CD1c-positive myeloid dendritic cell (primary cell): ENCODE data around the gene NAA60.

Experiments
- DNase-seq: peaks from one replicate; pipeline ENCODE4 v3.0.0-alpha.2; 2016; ENCODE audit errors: extremely low spot score

The NAA60 gene

DNA sequence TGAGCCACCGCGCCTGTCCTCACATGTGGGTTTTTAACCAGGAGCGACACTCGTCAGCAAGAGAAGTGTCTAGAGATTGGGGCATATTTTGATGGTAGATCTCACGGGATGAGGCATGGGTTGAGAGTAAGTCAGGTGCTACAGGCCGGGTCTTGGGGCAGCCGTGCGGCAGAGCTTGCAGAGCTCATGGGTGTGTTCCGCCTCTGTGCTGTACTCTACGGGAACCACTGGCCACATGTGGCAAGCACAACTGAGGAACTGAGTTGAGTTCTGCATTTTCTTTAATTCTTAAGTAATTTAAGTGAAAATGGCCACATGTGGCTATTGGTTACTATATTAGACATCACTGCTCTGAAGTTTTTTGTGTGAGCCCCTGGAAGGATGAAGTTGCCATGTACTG, 66.9 kb downstream of the NAA60 start:
- DNase-seq: no peak

DNA sequence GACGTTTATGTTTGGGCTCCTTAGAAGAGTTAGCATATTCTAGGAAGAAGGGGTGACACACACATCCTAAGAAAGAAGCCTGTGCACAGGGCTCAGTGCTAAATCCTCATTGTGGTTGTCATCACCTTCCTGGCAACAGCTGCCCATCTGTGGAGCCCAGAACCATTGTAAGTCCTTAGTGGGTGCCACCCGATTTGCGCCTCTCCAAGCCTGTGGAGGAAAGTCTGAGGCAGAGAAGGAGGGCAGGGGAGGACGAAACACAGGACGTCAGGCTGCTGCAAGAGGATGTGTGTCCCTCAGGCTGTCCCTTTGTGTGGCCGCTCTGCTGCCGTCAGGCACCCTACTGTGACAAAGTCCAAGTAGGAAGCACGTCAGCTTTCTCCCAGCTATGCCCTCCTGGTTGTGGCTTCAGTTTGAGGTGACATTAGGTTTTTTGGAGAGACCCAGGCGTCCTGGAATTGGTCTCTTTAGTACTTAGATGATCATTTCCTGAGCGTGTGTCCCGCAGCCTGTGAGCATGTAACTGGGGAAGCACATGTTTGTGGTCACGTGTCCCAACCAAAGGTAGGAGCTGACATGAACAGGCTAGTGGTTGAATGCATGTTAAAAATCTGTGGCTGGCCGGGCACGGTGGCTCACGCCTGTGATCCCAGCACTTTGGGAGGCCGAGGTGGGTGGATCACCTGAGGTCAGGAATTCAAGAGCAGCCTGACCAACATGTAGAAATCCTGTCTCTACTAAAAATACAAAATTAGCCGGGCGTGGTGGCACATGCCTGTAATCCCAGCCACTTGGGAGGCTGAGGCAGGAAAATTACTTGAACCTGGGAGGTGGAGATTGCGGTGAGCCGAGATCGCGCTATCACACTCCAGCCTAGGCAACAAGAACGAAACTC, 68.1 kb downstream of the NAA60 start:
- no peak for DNase-seq

DNA sequence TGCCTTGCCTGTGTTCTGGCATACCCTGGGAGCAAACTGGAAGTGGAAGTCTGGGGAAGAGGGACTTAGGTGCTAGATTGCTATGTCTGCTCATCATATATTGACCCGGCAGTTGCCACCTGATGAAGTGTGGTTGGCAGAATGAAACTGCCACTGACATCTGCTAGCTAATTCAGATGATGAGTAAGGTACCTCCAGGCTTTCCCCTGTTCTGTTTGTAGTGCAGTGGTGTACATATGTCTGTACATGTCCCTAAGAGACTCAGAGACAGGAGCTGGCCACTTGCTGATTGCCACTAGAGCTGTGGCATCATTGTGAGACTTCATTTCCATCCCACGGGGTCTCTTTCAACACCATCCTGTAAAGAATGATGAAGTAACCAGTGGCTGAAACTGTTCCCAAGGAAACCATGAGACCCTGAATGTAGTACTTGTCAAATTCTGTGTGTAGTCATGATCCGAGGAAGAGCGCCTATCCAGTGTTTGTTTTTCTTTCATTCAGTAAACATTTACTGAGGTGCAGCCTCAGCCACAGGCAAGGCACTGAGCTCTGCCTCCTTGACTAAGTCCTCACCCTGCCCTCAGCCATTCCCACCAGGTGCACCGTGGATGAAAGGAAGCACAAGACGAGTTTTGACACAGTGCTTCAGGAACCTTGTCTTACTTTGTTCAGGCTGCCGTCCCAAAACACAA, 70.6 kb downstream of the NAA60 start:
- no peak for DNase-seq

DNA sequence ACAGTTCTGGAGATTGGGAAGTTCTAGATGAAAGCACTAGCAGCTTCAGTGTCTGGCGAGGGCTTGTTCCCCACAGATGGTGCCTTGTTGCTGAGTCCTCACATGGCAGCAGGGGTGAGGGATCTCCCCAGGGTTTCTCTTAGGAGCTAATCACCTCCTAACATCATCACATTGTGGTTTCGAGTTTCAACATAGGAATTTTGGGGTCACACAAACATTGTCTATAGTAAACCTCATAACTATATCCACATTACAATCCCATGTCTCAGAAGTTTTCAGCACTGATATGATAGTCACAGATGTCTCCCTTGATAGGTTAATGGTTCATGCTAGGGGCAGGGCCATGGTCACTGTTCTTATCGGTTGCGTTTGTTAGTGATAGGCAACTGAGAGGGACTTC, 71.1 kb downstream of the NAA60 start:
- no peak for DNase-seq

DNA sequence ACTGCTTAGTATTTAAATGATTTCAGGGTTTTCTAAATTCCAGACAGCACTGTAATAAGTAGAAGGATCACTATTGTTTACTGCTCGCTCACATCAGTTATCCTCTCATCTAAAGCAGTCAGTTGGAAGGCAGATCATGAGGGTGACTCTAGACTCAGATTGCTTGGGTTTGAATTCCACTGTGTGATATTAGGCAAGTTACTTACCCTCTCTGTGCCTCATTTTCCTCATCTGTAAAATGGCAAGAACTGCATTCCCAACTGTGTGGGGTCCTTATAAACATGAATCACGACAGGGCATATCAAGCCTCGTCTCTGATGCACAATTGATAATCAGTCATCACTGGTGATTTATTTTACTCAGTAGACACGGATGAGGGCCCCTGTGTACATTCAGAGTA, 72.4 kb downstream of the NAA60 start:
- DNase-seq: no peak

DNA sequence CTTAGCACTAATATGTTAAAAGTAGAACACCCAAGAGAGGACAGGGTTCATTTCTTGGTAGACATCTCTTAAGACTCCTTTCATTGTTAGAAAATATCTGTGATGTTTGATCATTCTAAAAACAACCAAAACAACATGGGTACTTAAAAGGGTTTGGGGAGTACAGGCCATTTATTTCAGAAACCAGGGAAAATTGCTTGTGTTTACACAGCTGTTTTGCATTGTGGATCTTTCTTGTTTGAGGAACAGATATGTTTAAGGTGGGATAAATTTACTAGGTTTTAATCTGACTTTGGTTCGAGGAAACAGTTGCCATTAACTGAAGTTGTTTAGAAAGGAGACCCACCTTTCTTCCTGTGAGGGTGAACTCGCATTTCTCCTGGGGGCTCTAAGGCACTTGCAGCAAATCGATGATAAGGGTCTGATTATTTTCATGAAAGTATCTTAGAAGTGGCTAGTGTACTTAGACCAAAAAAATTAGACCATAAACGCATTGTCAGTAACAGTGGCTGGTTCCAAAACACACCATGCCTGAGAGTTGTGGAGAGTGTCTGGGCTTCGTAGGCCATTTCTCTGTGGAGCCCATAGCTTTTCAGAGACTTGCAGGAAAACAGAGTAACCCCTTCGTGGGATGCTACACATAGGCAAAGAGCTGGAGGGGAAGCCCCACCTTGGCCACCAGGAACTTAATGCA, 75.0 kb downstream of the NAA60 start:
- no peak for DNase-seq

DNA sequence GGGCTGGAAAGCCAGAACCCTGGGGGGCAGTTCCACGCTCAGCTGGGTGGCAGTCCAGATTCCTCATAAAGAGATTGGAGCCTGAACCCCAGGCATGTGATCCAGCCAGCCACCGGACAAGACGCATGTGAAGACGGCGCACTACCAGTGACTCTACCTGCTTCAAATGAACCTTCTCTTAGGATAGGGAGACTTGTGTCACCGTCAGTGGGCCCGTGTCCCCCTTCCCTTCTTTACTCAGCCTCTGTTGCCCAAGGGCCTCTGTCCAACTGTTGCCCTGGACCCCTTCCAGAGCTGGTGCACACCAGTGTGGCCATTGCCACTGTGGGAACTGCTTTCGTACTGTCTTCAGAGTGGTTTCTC, 75.5 kb downstream of the NAA60 start:
- no peak for DNase-seq

DNA sequence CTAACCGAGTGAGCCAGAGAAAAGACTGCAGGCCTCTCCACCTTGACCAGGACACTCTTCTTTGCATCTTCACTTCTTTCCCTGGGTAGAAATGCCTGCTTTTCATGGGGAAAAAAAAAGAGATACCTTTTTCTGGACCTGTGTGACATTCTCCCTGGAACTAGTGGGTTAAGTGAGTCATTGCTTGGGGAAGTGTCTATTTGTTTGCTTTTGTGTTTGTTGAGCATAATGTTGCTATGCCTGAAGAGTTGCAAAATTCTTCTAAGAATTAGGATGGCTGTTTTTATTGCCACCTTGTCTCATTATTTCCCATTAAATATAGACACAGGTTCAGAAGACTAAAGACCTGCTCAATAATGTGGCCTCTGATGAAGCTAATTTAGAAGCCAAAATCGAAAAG, 76.1 kb downstream of the NAA60 start:
- DNase-seq: no peak

DNA sequence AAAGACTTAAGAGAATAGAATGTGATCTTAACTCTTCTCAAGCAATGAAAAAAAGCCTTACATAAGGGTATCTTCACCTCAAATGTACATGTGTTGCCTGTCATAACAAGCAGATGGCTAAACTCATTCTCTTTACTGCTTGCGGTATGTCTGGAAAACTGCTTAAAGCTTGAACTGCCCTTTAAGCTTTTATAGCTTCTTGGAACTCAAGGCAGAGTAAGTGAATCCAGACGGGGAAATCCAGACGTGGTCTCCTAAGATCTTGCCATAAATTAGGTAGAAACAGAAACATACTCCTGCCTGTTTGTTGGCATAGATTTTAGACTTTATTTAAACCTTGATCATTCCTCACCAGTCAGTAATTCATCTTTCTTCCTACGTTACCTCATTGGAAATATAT, 76.9 kb downstream of the NAA60 start:
- DNase-seq: no peak

DNA sequence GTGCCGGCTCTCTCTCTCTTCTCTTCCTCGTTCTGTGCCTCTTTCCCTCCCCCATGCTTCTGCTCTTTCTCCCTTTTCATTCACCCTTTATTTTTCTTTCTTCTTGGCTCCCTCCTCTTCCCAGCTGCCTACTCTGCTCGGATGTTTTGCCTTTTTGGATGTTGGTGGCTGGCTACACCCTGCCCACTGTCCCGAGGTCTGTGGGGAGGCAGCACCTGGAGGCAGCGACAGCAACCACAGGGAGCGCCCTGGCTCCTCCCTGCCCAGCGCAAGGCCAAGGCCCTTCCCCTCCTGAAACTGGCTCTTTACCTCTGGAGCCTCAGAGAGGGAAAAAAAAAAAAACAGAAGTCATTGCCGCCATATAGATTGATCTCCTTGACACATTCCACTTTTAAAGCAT, 77.4 kb downstream of the NAA60 start:
- no peak for DNase-seq

DNA sequence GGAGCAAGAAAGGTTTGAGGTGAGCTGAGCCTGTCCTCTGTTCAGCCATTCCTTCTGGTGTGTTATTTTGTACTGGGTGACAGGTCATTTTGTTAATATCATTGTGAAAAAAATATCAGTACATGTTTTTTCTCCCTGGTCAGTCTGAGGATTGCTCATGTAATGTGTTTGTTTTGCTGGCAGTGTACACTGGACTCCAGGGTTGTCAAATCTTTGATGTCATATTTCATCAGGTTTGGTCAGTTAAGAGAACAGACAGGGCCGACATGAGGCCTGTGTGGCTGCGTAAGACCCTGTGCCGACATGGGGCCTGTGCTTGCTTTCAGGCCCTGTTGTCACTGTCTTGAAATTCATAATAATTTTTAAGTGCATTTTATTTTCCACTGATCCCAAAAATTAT, 79.8 kb downstream of the NAA60 start:
- DNase-seq: no peak

DNA sequence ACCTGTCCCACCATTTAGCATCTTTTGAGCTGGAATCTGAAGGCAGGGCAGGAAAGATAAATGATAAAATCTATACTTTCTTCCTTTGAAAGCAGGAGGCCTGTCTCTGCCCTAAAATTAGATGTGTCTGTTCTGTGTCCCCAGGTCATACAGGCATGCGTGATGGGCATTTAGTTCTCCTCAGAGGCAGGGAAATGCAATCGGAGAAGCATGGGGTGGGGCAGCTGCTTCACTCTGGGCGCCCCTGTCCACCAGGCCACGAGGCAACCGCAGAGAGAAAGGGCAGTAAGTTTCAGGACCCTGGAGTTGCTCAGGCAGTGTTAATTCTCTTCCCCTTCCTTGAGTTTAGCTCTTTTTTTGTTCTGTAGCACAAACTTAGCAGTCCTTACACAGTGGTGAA, 82.5 kb downstream of the NAA60 start:
- DNase-seq: no peak

DNA sequence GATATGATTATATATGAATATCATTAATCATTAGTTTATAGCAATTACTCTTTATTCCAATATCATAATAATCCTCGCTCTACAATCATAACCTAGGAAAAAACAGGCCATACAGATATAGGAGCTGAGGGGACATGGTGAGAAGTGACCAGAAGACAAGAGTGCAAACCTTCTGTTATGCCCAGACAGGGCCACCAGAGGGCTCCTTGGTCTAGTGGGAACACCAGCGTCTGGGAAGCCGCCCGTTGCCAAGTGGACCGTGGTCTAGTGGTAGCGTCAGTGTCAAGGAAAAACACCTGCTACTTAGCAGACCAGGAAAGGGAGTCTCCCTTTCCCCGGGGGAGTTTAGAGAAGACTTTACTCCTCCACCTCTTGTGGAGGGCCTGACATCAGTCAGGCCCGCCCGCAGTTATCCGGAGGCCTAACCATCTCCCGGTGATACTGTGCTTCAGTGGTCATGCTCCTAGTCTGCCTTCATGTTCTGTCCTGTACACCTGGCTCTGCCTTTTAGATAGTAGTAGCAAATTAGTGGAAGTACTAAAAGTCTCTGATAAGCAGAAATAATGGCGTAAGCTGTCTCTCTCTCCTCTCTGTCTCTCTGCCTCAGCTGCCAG, 83.8 kb downstream of the NAA60 start:
- DNase-seq: peak; percentile 60

DNA sequence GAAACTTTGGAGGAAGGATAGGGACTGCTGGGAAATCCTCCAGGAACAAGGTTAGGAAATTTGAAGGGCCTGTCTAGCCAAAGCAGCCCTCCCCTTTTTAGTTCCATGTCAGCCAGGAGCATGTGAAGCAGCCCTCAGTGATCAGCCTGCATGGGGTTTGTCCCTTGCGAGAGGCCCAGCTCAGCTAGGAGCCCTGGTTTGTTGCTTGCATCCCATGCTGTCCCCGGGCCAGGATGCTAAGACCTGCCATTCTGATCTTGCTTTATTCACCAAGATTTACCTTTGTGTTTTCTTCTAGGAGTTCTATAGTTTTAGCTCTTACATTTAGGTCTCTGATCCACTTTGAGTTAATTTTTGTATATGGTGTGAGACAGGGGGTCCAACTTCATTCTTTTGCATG, 84.9 kb downstream of the NAA60 start:
- no peak for DNase-seq

DNA sequence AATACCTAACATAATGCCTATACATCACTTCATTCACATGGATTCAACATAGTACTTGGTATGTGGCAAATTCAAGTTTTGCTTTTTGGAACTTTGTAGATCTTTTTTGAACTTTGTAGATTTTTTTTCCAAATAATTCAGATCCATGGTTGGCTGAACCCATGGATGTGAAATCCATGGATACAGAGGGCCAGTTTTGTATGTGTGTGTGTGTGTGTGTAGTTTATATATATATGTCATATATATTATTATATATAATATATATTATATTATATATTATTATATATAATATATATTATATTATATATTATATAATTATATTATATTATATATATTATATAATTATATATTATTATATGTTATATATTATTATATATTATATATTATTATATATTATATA, 85.7 kb downstream of the NAA60 start:
- no peak for DNase-seq

DNA sequence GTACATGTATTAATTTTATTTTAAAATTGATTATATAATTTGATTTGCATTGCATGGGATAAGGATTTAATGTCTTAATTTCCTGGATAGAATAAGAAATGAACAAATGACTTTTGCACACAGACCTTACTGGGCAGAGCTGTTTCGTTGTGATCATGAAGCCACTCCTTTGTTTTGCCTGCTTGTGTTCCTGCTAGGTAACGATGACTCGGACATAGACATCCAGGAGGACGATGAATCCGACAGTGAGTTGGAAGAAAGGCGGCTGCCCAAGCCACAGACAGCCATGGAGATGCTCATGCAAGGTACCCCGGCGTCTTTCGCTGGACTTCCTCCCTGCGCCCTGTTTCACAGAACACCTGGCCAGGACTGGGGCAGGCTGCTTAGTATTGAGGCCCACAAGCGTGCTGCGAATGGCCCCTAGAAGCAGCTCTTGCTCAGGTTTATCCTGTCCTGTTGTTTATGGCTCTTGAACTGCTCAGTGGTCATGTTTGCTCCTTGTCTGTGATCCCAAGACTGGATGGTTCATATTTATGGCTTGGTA, 87.0 kb downstream of the NAA60 start:
- no peak for DNase-seq

DNA sequence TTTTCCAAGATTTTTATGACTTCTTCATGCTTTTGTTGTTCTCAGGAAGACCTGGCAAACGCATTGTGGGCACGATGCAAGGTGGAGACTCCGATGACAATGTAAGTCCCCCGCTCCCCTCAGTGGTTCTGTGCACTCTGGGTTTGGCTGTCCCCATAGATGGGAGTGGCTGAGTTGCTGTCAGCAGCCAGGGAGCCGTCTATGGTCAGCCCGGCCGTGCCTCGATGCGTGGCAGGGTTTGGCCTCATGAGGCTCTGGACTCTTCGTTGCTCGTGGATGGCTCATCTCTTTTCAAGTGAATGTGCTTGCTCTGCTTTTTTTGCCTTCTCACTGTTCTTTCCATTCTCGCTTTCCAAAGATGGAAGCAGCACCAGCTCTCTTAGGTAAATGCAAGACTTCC, 89.3 kb downstream of the NAA60 start:
- DNase-seq: no peak

DNA sequence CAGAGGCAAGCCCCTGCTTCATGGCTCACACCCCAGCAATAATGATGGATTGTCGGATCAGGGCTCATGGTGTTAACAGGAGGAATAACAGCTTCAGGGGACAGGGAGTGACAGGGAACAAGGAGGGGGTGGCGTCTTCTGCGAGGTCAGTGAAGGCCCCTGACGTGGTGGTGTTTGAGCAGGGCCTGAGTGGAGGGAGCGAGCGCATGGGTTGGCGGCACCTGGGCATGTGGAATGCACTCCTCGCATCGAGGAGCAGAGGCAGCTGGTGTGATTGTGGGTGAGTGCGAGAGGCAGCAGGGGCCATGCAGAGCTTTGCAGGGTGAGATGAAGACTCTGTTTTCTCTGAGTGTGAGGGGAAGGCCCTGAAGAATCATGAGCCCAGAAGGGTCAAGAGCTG, 90.6 kb downstream of the NAA60 start:
- DNase-seq: no peak

DNA sequence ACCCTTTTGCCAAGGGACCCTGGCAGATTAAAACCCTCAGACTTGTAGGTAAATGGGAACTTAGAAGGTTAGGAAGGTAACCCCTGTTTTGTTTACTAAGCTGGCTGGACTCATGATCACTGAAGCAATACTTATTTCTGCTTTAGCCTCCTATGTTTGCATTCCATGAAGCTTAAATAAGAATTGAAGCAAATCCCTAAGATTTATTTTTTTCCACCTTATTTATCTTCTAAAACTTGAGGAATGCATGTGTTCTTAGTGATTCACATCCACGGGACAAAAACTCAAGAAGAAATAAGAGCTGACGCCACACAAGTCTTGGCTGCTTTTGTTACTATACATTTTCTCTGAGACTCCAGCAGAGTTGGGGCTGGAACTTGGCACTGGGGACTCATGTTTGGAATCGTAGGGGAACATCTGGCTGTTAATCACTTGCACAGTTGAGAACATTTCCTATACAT, 92.8 kb downstream of the NAA60 start:
- no peak for DNase-seq
